SK-N-SH (cell line): ENCODE measurements around the gene ABRACL. TPM values are rescaled to one million over a fixed set of nuclear protein-coding genes. Genes with fewer than 3 reads are reported as not detected.

Experiments used
- CTCF ChIA-PET: fragments of 300-600, 350-600 bp; formaldehyde crosslinking; extraction: SDS; loops from one replicate; lab custom pipeline; 2021; lab: Yijun Ruan, JAX
- POLR2A ChIA-PET: fragments of 350-600 bp; sonication (Branson Sonifier 250); formaldehyde crosslinking; extraction: SDS; loops from one replicate; lab custom pipeline; 2020; ENCODE audit warnings: antibody characterized with exemption, inconsistent platforms; lab: Yijun Ruan, JAX
- DNase-seq: peaks from one replicate; pipeline ENCODE4 v3.0.0; 2012
- H2AFZ ChIP-seq: fragments of 200-600 bp; sonication (generic); 2 replicates; pipeline ENCODE4 v1.8.1; 2016; ENCODE audit warnings: antibody characterized with exemption, mild to moderate bottlenecking, low read depth
- H3F3A ChIP-seq: fragments of 200-600 bp; sonication (generic); replicated peaks from 2 replicates; pipeline ENCODE3; 2016; ENCODE audit warnings: antibody characterized with exemption, mild to moderate bottlenecking; ENCODE audit not compliant: insufficient read depth
- H3K27ac ChIP-seq, 2 experiments: fragments of 200-500 bp in 1 of 2; fragments of 200-600 bp in 1 of 2; sonication (Bioruptor generic) in 1 of 2; sonication (generic), shearing (Covaris generic) in 1 of 2; 2 replicates each; pipeline versions ENCODE4 v1.5.1 to v1.6.1; 2014 to 2016; ENCODE audit warnings: low read depth in 2 of 2, inconsistent platforms in 1 of 2, low read length in 1 of 2, mild to moderate bottlenecking in 1 of 2, mixed read lengths in 1 of 2
- H3K27me3 ChIP-seq: fragments of 200-600 bp; sonication (generic), shearing (Covaris generic); 2 replicates; pipeline ENCODE4 v1.6.1; 2016; ENCODE audit warnings: mixed run types; ENCODE audit not compliant: insufficient read depth
- H3K36me3 ChIP-seq, 2 experiments: fragments of 200-500 bp in 1 of 2; fragments of 200-600 bp in 1 of 2; sonication (Bioruptor generic) in 1 of 2; sonication (generic) in 1 of 2; replicated peaks in 1 of 2; 2 replicates each; pipeline versions ENCODE3 to v1.5.1; 2014 to 2016; ENCODE audit warnings: low read length in 1 of 2, mild to moderate bottlenecking in 1 of 2; ENCODE audit not compliant: insufficient read depth in 2 of 2, control insufficient read depth in 1 of 2
- H3K4me1 ChIP-seq, 2 experiments: fragments of 200-500 bp in 1 of 2; fragments of 200-600 bp in 1 of 2; sonication (Bioruptor generic) in 1 of 2; sonication (generic), shearing (Covaris generic) in 1 of 2; 2 replicates each; pipeline versions ENCODE4 v1.5.1 to v1.6.1; 2014 to 2016; ENCODE audit warnings: low read depth in 1 of 2, low read length in 1 of 2, mixed run types in 1 of 2; ENCODE audit not compliant: insufficient read depth in 2 of 2, control insufficient read depth in 1 of 2
- H3K4me2 ChIP-seq: fragments of 200-600 bp; sonication (generic), shearing (Covaris generic); 2 replicates; pipeline ENCODE4 v1.6.1; 2017; ENCODE audit warnings: mixed run types
- H3K4me3 ChIP-seq, 2 experiments: fragments of 200-500 bp in 1 of 2; fragments of 200-600 bp in 1 of 2; sonication (Bioruptor generic) in 1 of 2; sonication (generic), shearing (Covaris generic) in 1 of 2; 2 replicates each; pipeline versions ENCODE4 v1.5.1 to v1.8.1; 2014 to 2016; ENCODE audit warnings: low read depth in 2 of 2, inconsistent platforms in 1 of 2, low read length in 1 of 2, mild to moderate bottlenecking in 1 of 2, mixed read lengths in 1 of 2, moderate library complexity in 1 of 2
- H3K79me2 ChIP-seq: fragments of 200-600 bp; sonication (generic); 2 replicates; pipeline ENCODE4 v1.8.1; 2017; ENCODE audit warnings: mild to moderate bottlenecking; ENCODE audit not compliant: insufficient read depth
- H3K9ac ChIP-seq: fragments of 200-600 bp; sonication (generic); 2 replicates; pipeline ENCODE4 v1.6.1; 2017; ENCODE audit warnings: mixed run types
- H3K9me2 ChIP-seq: fragments of 200-600 bp; sonication (generic); 2 replicates; pipeline ENCODE4 v1.6.1; 2017; ENCODE audit warnings: mixed run types
- H3K9me3 ChIP-seq: fragments of 200-600 bp; sonication (generic); 2 replicates; pipeline ENCODE4 v1.6.1; 2017; ENCODE audit warnings: mixed run types, mild to moderate bottlenecking, moderate library complexity
- H4K20me1 ChIP-seq: fragments of 200-600 bp; sonication (generic); 2 replicates; pipeline ENCODE4 v1.6.1; 2017; ENCODE audit warnings: mild to moderate bottlenecking, mixed run types; ENCODE audit not compliant: insufficient read depth
- CTCF ChIP-seq: fragments of 200-600 bp; sonication (generic); IDR thresholded peaks from 2 replicates; pipeline ENCODE4 v1.6.1; 2017; ENCODE audit warnings: antibody characterized with exemption, mild to moderate bottlenecking, moderate library complexity
- EZH2phosphoT487 ChIP-seq: fragments of 200-600 bp; sonication (generic); IDR thresholded peaks from 2 replicates; pipeline ENCODE4 v1.6.1; 2017; ENCODE audit warnings: low read depth, mixed run types, mild to moderate bottlenecking, antibody characterized with exemption, moderate library complexity, borderline replicate concordance
- FOXJ3 ChIP-seq: sonication (generic); formaldehyde crosslinking; IDR thresholded peaks from 2 replicates; pipeline ENCODE4 v1.5.1; 2020; ENCODE audit warnings: mild to moderate bottlenecking, missing genetic modification reagents
- GABPA ChIP-seq: IDR thresholded peaks from 2 replicates; pipeline ENCODE4 v1.4.0; 2012; ENCODE audit warnings: low read depth, mild to moderate bottlenecking
- GATA2 ChIP-seq: sonication (generic); formaldehyde crosslinking; IDR thresholded peaks from 2 replicates; pipeline ENCODE4 v1.5.0; 2020; ENCODE audit warnings: mild to moderate bottlenecking, missing genetic modification reagents
- JUND ChIP-seq: IDR thresholded peaks from 2 replicates; pipeline ENCODE4 v1.4.0; 2012
- MEF2A ChIP-seq: IDR thresholded peaks from 2 replicates; pipeline ENCODE4 v1.4.0; 2012; ENCODE audit warnings: low read depth, borderline replicate concordance
- NFIC ChIP-seq: IDR thresholded peaks from 2 replicates; pipeline ENCODE4 v1.4.0; 2012; ENCODE audit warnings: borderline replicate concordance
- PBX3 ChIP-seq: IDR thresholded peaks from 2 replicates; pipeline ENCODE4; 2012
- POLR2AphosphoS5 ChIP-seq: IDR thresholded peaks from 2 replicates; pipeline ENCODE4 v1.6.1; 2012; ENCODE audit warnings: low read depth, low read length
- REST ChIP-seq: IDR thresholded peaks from 2 replicates; pipeline ENCODE4 v1.6.1; 2012; ENCODE audit warnings: mild to moderate bottlenecking, low read depth, low read length, moderate library complexity
- RFX5 ChIP-seq: IDR thresholded peaks from 2 replicates; pipeline ENCODE4 v1.6.1; 2012; ENCODE audit warnings: mild to moderate bottlenecking, improper control_type of control experiment, low read length
- RXRA ChIP-seq: IDR thresholded peaks from 2 replicates; pipeline ENCODE4 v1.4.0; 2012; ENCODE audit warnings: low read depth, mild to moderate bottlenecking, borderline replicate concordance
- TCF12 ChIP-seq: IDR thresholded peaks from 2 replicates; pipeline ENCODE4 v1.4.0; 2012
- USF2 ChIP-seq: fragments of 150-350 bp; IDR thresholded peaks from 2 replicates; pipeline ENCODE4 v1.6.1; 2017; ENCODE audit warnings: antibody characterized with exemption, low read length, low read depth, borderline replicate concordance
- WGBS: methylation state at CpG from one replicate; pipeline ENCODE4 v1.1.6; 2017; ENCODE audit warnings: low lambda C conversion rate; 5-methylcytosine and 5-hydroxymethylcytosine counted together
- polyA plus RNA-seq, 3 experiments: library from polyadenylated mRNA; depleted of rRNA; stranded (reverse); fragments of >200 nt; gene quantifications; 2 replicates each; pipeline ENCODE4 v1.2.3, GENCODE V29; 2012

ABRACL gene
- polyA plus RNA-seq, 1 of the 3 experiments (the other 2 are of a cell fraction): 22.9 TPM

- Histone ChIP-seq H4K20me1 (no peaks in the 10 kb centered on the region), H3K27me3 (no peaks in the 10 kb centered on the region), H3K4me3 (no peak overlapping the region), H3K9me2 (no peaks in the 10 kb centered on the region), H3K9ac (no peak overlapping the region), H3K4me1 (no peaks in the 10 kb centered on the region), H3K79me2 (no peaks in the 10 kb centered on the region), H3F3A (no peaks in the 10 kb centered on the region), H3K27ac (no peak overlapping the region), H3K9me3 (no peaks in the 10 kb centered on the region), H3K4me2 (no peak overlapping the region), H3K36me3 (no peaks in the 10 kb centered on the region), H2AFZ (no peak overlapping the region)
- DNase-seq: no peak
- POLR2A ChIA-PET: no interaction called here
- TF ChIP-seq RXRA: no peak
- TF ChIP-seq GABPA: no peak
- TF ChIP-seq GATA2 (CRISPR knock-in tag): no peak
- TF ChIP-seq CTCF: no peak
- no peak for TF ChIP-seq RFX5
- TF ChIP-seq POLR2AphosphoS5: no peak
- no peak for TF ChIP-seq REST
- TF ChIP-seq EZH2phosphoT487: no peak
- TF ChIP-seq FOXJ3: no peak
- TF ChIP-seq MEF2A: no peak
- TF ChIP-seq USF2: no peak
- no peak for TF ChIP-seq JUND
- TF ChIP-seq TCF12: no peak
- TF ChIP-seq PBX3: no peak
- TF ChIP-seq NFIC: no peak
- CTCF ChIA-PET: no interaction called here
- WGBS: 42% methylated on average over 1 of the region's 1 CpG
Observed at GRCh38 chr6:139080255-139080920, 51.8 kb downstream of the ABRACL start.
